MM.1S (cell line): Measurements from ENCODE around the gene NR1I2.

Experiments
- DNase-seq: peaks from one replicate; pipeline ENCODE4 v3.0.0-alpha.2; 2015
- H2AFZ ChIP-seq: fragments of 300-600 bp; sonication (generic); 2 replicates; pipeline ENCODE4 v1.6.0; 2016; ENCODE audit warnings: antibody characterized with exemption, low read length
- H3F3A ChIP-seq: fragments of 300-600 bp; sonication (generic); 2 replicates; pipeline ENCODE4 v1.6.1; 2016; ENCODE audit warnings: mild to moderate bottlenecking, antibody characterized with exemption, low read length, moderate library complexity, mixed read lengths; ENCODE audit not compliant: insufficient read depth
- H3K27ac ChIP-seq: fragments of 300-600 bp; sonication (generic); 2 replicates; pipeline ENCODE4 v1.5.1; 2016; ENCODE audit warnings: mild to moderate bottlenecking, low read length
- H3K27me3 ChIP-seq: fragments of 300-600 bp; sonication (generic); replicated peaks from 2 replicates; pipeline ENCODE4 v1.6.0; 2016; ENCODE audit warnings: low read length; ENCODE audit not compliant: insufficient read depth
- H3K36me3 ChIP-seq: fragments of 300-600 bp; sonication (generic); replicated peaks from 2 replicates; pipeline ENCODE4 v1.6.1; 2016; ENCODE audit warnings: mild to moderate bottlenecking, low read length, mixed read lengths; ENCODE audit not compliant: insufficient read depth
- H3K4me1 ChIP-seq: fragments of 300-600 bp; sonication (generic); 2 replicates; pipeline ENCODE4 v1.6.1; 2016; ENCODE audit warnings: low read length, mixed read lengths
- H3K4me2 ChIP-seq: fragments of 300-600 bp; sonication (generic); 2 replicates; pipeline ENCODE4 v1.6.0; 2016; ENCODE audit warnings: low read depth, low read length
- H3K4me3 ChIP-seq: fragments of 300-600 bp; sonication (generic); 2 replicates; pipeline ENCODE4 v1.5.1; 2016; ENCODE audit warnings: low read length, mixed read lengths
- H3K79me2 ChIP-seq: fragments of 300-600 bp; sonication (generic); 2 replicates; pipeline ENCODE4 v1.6.1; 2016; ENCODE audit warnings: mixed run types, low read length, mixed read lengths
- H3K9ac ChIP-seq: fragments of 300-600 bp; sonication (generic); 2 replicates; pipeline ENCODE4 v1.6.1; 2016; ENCODE audit warnings: low read length, mixed read lengths
- H3K9me2 ChIP-seq: fragments of 300-600 bp; sonication (generic); replicated peaks from 2 replicates; pipeline ENCODE4 v1.6.1; 2016; ENCODE audit warnings: mild to moderate bottlenecking, low read length, mixed read lengths; ENCODE audit not compliant: insufficient read depth
- H3K9me3 ChIP-seq: fragments of 300-600 bp; sonication (generic); replicated peaks from 2 replicates; pipeline ENCODE4 v1.6.1; 2016; ENCODE audit warnings: mild to moderate bottlenecking, low read length, mixed read lengths; ENCODE audit not compliant: insufficient read depth
- H4K20me1 ChIP-seq: fragments of 300-600 bp; sonication (generic); 2 replicates; pipeline ENCODE4 v1.6.1; 2016; ENCODE audit warnings: mild to moderate bottlenecking, low read length, moderate library complexity, mixed read lengths; ENCODE audit not compliant: insufficient read depth
- CTCF ChIP-seq: fragments of 300-600 bp; sonication (generic); IDR thresholded peaks from 2 replicates; pipeline ENCODE4 v1.5.1; 2016; ENCODE audit warnings: antibody characterized with exemption, low read length, mixed read lengths
- EZH2 ChIP-seq: fragments of 300-600 bp; sonication (generic); optimal IDR thresholded peaks from 2 replicates; pipeline ENCODE3; 2017; ENCODE audit warnings: low read depth, mild to moderate bottlenecking, antibody characterized with exemption, low read length, mixed read lengths
- EZH2phosphoT487 ChIP-seq: fragments of 300-600 bp; sonication (generic); IDR thresholded peaks from 2 replicates; pipeline ENCODE4 v1.6.1; 2018; ENCODE audit warnings: antibody characterized with exemption, low read length

Gene NR1I2

DNA sequence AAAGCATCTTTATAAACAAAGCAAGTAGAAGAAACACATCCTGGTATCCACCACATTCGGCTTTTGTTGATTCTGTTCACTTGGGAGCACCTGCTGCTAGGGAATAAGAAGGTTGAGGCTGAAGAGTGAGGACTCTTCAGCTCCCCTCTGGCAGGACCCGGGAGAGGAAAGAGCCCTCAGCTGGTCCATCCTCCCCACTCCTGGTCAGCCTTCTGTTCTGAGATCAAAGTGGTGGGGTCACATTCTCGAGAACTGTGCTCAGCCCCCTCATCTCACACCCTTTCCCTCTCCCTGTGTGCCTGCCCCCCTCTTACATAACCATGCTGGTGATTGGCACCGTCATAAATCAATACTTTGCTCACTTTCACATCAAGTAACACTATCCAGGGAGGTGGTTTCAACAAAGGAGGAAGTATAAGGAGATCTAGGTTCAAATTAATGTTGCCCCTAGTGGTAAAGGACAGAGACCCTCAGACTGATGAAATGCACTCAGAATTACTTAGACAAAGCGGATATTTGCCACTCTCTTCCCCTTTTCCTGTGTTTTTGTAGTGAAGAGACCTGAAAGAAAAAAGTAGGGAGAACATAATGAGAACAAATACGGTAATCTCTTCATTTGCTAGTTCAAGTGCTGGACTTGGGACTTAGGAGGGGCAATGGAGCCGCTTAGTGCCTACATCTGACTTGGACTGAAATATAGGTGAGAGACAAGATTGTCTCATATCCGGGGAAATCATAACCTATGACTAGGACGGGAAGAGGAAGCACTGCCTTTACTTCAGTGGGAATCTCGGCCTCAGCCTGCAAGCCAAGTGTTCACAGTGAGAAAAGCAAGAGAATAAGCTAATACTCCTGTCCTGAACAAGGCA lies at the start of gene NR1I2:
NR1I2 (plus strand) TSS at position 772 of the 869 bp plus-strand sequence.
- Histone ChIP-seq H3K4me3 (no peak within 1 kb of the TSS), H3K9me2 (no peaks in the 10 kb centered on the region), H3K4me2 (no peak within 1 kb of the TSS), H3K9me3 (no peaks in the 10 kb centered on the region), H3K27me3 (no peaks in the 10 kb centered on the region), H2AFZ (no peak within 1 kb of the TSS), H3F3A (peaks cover 8% of the 10 kb centered on the region), H3K79me2 (no peaks in the 10 kb centered on the region), H3K27ac (no peak within 1 kb of the TSS), H3K36me3 (no peaks in the 10 kb centered on the region), H3K9ac (no peak within 1 kb of the TSS), H3K4me1 (peaks cover 22% of the 10 kb centered on the region), H4K20me1 (no peaks in the 10 kb centered on the region)
- TF ChIP-seq CTCF (no peak), EZH2 (no peak), EZH2phosphoT487 (no peak)
- DNase-seq: no peak

- no peaks in the 10 kb centered on the region for H4K20me1 ChIP-seq
- H3K4me2 ChIP-seq: no peak overlapping the region
- no peaks in the 10 kb centered on the region for H3K36me3 ChIP-seq
- no peaks in the 10 kb centered on the region for H3K79me2 ChIP-seq
- H2AFZ ChIP-seq: no peak overlapping the region
- no peak for TF ChIP-seq EZH2
- TF ChIP-seq CTCF: no peak
- H3K4me1 ChIP-seq: no peaks in the 10 kb centered on the region
- no peaks in the 10 kb centered on the region for H3F3A ChIP-seq
- no peak for DNase-seq
- H3K9ac ChIP-seq: no peak overlapping the region
- H3K27me3 ChIP-seq: no peaks in the 10 kb centered on the region
- no peak overlapping the region for H3K4me3 ChIP-seq
- no peaks in the 10 kb centered on the region for H3K9me3 ChIP-seq
- H3K27ac ChIP-seq: no peak overlapping the region
- no peaks in the 10 kb centered on the region for H3K9me2 ChIP-seq
Measured at GRCh38 chr3:119733812-119734211, 48.1 kb upstream of the NR1I2 start.

GRCh38 chr3:119738741-119739140 lies 43.2 kb upstream of the NR1I2 start:
- no peak for TF ChIP-seq EZH2phosphoT487
- no peak for TF ChIP-seq EZH2
- no peak for TF ChIP-seq CTCF
- H3K4me2 ChIP-seq: no peak overlapping the region

More at GRCh38 chr3:119738741-119739140, 43.2 kb upstream of the NR1I2 start:
- H3F3A ChIP-seq: no peaks in the 10 kb centered on the region
- no peaks in the 10 kb centered on the region for H4K20me1 ChIP-seq
- H3K9ac ChIP-seq: no peak overlapping the region
- H3K79me2 ChIP-seq: no peaks in the 10 kb centered on the region
- H3K9me2 ChIP-seq: no peaks in the 10 kb centered on the region
- H3K4me1 ChIP-seq: no peaks in the 10 kb centered on the region
- no peak overlapping the region for H2AFZ ChIP-seq
- H3K27ac ChIP-seq: no peak overlapping the region
- H3K9me3 ChIP-seq: no peaks in the 10 kb centered on the region
- no peak overlapping the region for H3K4me3 ChIP-seq
- no peaks in the 10 kb centered on the region for H3K36me3 ChIP-seq
- H3K27me3 ChIP-seq: no peaks in the 10 kb centered on the region
- DNase-seq: no peak
